Peyer's patch (tissue), 4 donors: Measurements from ENCODE around the gene ICA1L.

ENCODE experiments used
- CTCF ChIP-seq, 6 experiments: fragments of 450-650 bp in 4 of 6; fragments of 200-600 bp in 2 of 6; sonication (generic) in 1 of 6; IDR thresholded peaks; one replicate each; pipeline ENCODE4 v1.5.1; 2017 to 2019; ENCODE audit warnings: antibody characterized with exemption in 6 of 6, mild to moderate bottlenecking in 3 of 6, moderate library complexity in 1 of 6
- POLR2A ChIP-seq, 2 donors: fragments of 450-650 bp; IDR thresholded peaks; one replicate each; pipeline ENCODE4 v1.5.1; 2017; ENCODE audit warnings: antibody characterized with exemption in 2 of 2, mild to moderate bottlenecking in 2 of 2, moderate library complexity in 2 of 2

DNA sequence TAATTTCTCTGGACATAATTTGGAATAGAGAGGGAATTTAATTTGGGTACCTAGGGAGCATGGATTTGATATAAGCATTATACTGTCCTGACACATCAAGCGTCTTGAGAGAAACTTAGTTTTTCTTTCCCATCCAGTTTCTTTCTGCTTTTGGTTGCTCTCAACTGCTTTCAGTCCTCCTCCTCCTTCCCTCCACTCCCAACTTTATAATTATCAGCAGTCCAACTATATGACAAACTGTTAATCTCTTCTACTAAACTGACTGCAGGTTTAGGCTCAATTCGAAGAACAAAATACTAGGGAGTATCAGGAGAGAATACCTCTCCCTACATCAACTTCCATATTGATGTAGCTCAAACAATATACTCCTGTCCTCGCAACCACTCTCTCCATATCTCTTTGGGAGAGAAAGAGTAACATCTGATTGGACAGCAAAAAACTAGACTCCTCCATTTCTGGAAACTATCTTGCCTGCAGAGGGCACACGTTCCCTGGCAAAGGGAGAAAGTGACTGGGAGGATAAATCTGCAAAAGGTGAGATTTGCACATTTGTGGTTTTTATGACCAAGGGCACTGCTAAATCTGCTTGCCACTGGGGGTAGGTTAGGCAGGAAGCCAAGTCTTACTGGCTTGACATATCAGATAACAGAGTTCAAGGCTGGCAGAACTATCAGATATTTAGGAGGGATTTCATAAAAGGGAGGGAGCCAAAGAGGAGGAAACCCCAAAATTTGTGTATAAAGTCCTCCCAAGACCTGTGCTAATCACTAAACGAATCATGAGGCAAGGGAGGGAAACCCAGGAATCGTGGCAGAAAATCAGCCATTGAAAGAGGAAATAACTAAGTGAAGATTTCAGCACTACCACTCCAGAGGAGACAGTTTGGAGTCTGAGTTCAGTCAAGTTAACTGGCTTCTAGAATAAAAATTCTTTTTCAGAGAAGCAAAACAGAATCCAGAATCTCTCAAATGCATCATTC lies 40.0 kb downstream of the ICA1L start:
- TF ChIP-seq POLR2A (IDR thresholded peaks at IDR 0.05) (no peak), CTCF (IDR thresholded peaks at IDR 0.05) (peak in 4 of 6 experiments; percentile 38 to 54 (median 50))
